GM12875 (cell line): Measurements from ENCODE around the gene GPC2.
"Not testable (repeated sequence)": the region's sequence is repeated elsewhere in the genome, so short reads cannot be mapped to it uniquely, and the experiment has no call there.

Source experiments
- H3K4me3 ChIP-seq: one replicate; pipeline ENCODE4 v1.5.1; 2011; ENCODE audit warnings: low read depth, low read length, control low read depth
- TF ChIP-seq, protein P1 (sequence below): IDR thresholded peaks from 2 replicates; pipeline ENCODE4 v1.5.1; 2011; ENCODE audit warnings: low read depth, mild to moderate bottlenecking, control low read depth, inconsistent platforms, low read length, moderate library complexity, borderline replicate concordance; ENCODE audit not compliant: insufficient read depth

The GPC2 gene

GRCh38 chr7:100219271-100219737, 42.1 kb upstream of the GPC2 start:
- no peak overlapping the region for H3K4me3 ChIP-seq
- TF ChIP-seq, protein P1, sequence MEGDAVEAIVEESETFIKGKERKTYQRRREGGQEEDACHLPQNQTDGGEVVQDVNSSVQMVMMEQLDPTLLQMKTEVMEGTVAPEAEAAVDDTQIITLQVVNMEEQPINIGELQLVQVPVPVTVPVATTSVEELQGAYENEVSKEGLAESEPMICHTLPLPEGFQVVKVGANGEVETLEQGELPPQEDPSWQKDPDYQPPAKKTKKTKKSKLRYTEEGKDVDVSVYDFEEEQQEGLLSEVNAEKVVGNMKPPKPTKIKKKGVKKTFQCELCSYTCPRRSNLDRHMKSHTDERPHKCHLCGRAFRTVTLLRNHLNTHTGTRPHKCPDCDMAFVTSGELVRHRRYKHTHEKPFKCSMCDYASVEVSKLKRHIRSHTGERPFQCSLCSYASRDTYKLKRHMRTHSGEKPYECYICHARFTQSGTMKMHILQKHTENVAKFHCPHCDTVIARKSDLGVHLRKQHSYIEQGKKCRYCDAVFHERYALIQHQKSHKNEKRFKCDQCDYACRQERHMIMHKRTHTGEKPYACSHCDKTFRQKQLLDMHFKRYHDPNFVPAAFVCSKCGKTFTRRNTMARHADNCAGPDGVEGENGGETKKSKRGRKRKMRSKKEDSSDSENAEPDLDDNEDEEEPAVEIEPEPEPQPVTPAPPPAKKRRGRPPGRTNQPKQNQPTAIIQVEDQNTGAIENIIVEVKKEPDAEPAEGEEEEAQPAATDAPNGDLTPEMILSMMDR: no peak

DNA sequence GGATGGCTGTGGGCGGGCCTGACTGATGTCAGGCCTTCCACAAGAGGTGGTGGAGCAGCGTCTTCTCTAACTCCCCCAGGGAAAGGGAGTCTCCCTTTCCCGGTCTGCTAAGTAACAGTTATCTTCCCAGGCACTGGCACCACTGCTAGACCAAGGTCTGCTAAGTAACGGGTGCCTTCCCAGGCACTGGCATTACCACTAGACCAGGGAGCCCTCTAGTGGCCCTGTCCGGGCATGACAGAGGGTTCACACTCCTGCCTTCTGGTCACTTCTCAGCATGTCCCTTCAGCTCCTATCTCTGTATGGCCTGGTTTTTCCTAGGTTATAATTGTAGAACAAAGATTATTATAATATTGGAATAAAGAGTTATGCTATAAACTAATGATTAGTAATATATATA, 40.8 kb upstream of the GPC2 start:
- not testable (repeated sequence) for H3K4me3 ChIP-seq

DNA sequence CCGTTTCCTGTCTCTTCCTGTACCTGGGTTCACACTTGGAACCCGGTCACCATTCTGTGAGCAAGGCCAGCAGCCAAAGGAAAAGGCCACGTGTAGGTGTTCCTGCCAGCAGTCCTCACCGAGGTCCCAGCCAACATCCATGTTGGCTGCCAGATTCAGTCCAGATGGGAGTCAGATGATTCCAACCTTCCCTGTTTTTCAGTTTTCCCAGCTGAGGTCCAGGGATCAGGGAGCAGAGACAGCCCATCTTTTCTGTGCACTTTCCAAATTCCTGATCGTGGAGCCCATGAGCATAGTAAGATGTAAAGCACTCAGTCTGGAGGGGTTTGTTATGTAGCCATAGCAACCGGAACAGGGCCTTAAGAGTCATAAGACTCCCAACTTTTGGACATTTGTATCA, 38.7 kb upstream of the GPC2 start:
- no peak overlapping the region for H3K4me3 ChIP-seq
- TF ChIP-seq, protein P1: no peak

More for the DNA sequence above, 40.8 kb upstream of the GPC2 start:
- TF ChIP-seq, protein P1: peak; percentile 46; the same call in 1 of the 2 replicates

DNA sequence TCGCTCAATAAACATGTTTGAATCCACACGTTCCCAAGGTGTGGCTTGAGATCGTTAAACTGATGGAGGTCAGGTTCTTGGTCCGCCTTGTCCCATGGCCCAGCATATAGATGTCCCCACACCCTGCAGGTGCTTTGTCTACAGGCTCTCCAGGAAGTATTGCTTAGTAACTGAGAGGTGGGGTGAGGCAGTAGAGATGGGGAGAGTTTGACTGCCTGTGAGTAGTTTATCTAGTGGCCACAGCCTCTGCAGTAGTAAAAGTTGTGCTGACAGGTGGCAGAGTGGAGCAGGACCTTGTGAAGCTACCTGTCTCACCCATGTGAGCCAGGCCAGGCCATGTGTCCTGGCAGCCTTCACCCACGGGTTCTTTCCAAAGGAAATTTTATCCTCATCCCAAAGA, 37.2 kb upstream of the GPC2 start:
- not testable (repeated sequence) for H3K4me3 ChIP-seq

- TF ChIP-seq, protein P1: no peak
- peak overlapping the region; percentile 17 for H3K4me3 ChIP-seq
These were observed 36.5 kb upstream of the GPC2 start for GRCh38 chr7:100213672-100214071.

DNA sequence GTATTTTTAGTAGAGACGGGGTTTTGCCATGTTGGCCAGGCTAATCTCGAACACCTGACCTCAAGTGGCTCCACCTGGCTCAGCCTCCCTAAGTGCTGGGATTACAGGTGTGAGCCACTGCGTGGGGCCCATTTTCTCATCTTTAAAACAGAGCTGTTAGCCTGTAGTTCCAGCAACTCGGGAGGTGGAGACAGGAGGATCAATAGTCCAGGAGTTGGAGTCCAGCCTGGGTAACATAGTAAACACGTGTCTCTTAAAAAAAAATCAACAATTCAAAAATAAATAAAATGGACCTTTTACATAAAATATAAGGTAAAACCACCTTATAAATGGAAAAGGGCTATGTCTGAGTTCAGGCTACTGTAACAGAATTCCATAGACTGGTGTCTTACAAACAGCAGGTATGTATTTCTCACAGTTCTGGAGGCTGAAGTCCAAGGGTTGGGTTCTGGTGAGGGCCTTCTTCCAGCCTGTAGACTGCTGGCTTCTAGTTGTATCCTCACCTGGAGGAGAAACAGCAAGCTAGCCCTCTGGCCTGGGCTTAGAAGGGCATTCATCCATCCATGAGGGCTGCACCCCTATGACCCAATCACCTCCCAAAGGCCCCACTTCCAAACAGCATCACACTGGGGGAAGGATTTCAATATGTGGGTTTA, 35.6 kb upstream of the GPC2 start:
- TF ChIP-seq, protein P1: no peak
- peak overlapping the region; percentile 21 for H3K4me3 ChIP-seq

DNA sequence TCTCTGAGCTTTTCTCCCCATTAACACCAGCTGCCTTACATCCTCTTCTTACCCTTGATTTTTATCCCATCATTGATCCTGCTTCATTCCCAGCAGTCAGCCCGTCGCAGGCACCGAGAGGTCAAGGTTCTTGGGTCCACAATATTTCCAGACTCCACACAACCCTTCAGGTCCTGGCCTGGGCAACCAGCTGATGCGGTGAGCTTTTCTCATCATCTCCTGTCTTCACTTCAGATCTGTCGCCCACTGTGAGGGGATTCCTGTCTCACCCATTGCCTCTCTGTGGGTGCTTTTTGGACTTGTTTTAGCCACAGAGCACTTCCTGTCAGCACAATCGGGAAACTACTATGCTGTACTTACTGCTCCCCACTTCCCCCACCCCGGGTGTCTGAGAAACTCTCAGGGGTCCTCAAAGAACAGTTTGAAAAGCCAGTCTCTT, 34.2 kb upstream of the GPC2 start:
- TF ChIP-seq, protein P1: no peak
- peak overlapping the region; percentile 67 for H3K4me3 ChIP-seq
